Neural cell (in vitro differentiated cells): ENCODE results near the gene SCGB1C2.

ENCODE experiments used
- EZH2 ChIP-seq: fragments of 200-600, 300-800 bp; shearing (Covaris generic), sonication (generic); IDR thresholded peaks from 2 replicates; pipeline ENCODE4 v1.6.1; 2014; ENCODE audit warnings: antibody characterized with exemption, low read length, borderline replicate concordance, mild to moderate bottlenecking; ENCODE audit not compliant: insufficient read depth, poor library complexity, severe bottlenecking
- POLR2AphosphoS5 ChIP-seq: IDR thresholded peaks from 2 replicates; pipeline ENCODE4 v1.6.1; 2012
- TAF1 ChIP-seq: IDR thresholded peaks from 2 replicates; pipeline ENCODE4 v1.6.1; 2012; ENCODE audit warnings: low read depth
- TF ChIP-seq, protein P1 (sequence below): fragments of 450-650 bp; IDR thresholded peaks from 2 replicates; pipeline ENCODE4 v1.5.1; 2014; ENCODE audit warnings: antibody characterized with exemption, mild to moderate bottlenecking, moderate library complexity; ENCODE audit not compliant: poor library complexity, severe bottlenecking

GRCh38 chr17:177762-178161, 40.4 kb downstream of the SCGB1C2 start:
- TF ChIP-seq, protein P1, sequence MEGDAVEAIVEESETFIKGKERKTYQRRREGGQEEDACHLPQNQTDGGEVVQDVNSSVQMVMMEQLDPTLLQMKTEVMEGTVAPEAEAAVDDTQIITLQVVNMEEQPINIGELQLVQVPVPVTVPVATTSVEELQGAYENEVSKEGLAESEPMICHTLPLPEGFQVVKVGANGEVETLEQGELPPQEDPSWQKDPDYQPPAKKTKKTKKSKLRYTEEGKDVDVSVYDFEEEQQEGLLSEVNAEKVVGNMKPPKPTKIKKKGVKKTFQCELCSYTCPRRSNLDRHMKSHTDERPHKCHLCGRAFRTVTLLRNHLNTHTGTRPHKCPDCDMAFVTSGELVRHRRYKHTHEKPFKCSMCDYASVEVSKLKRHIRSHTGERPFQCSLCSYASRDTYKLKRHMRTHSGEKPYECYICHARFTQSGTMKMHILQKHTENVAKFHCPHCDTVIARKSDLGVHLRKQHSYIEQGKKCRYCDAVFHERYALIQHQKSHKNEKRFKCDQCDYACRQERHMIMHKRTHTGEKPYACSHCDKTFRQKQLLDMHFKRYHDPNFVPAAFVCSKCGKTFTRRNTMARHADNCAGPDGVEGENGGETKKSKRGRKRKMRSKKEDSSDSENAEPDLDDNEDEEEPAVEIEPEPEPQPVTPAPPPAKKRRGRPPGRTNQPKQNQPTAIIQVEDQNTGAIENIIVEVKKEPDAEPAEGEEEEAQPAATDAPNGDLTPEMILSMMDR: no peak
- no peak for TF ChIP-seq TAF1
- TF ChIP-seq EZH2: no peak
- TF ChIP-seq POLR2AphosphoS5: no peak
